H1 (cell line): ENCODE measurements around the gene CCDC83. TPM values are rescaled to one million over a fixed set of nuclear protein-coding genes. Genes with fewer than 3 reads are reported as not detected.

Experiments used
- CTCF ChIA-PET: fragments of 300-600 bp; sonication (Branson Sonifier 250); formaldehyde crosslinking; loops from one replicate; lab custom pipeline; 2021; ENCODE audit not compliant: partially characterized antibody; lab: Charles Lee
- POLR2A ChIA-PET: fragments of 300-600 bp; sonication (Branson Sonifier 250); formaldehyde crosslinking; loops from one replicate; lab custom pipeline; 2021; ENCODE audit warnings: inconsistent platforms; ENCODE audit not compliant: partially characterized antibody; lab: Charles Lee
- DNase-seq, 2 experiments: peaks; one replicate each; pipeline versions ENCODE4 v3.0.0 to v3.0.0-alpha.2; 2010 to 2022; ENCODE audit warnings: low spot score in 2 of 2, low read depth in 1 of 2, mixed read lengths in 1 of 2
- FAIRE-seq: peaks from 2 replicates; lab custom pipeline; 2011; peaks lifted over from hg19 to GRCh38; lab: Jason Lieb, UNC
- H2AFZ ChIP-seq: 2 replicates; pipeline ENCODE4 v1.8.1; 2012; ENCODE audit warnings: low read length, inconsistent platforms
- H2AK5ac ChIP-seq: 2 replicates; pipeline ENCODE4 v1.6.1; 2013; ENCODE audit warnings: low read depth, low read length
- H2BK120ac ChIP-seq: replicated peaks from 2 replicates; pipeline ENCODE3; 2013; ENCODE audit warnings: low read depth, low read length, inconsistent platforms
- H2BK12ac ChIP-seq: 2 replicates; pipeline ENCODE4 v1.6.1; 2013; ENCODE audit warnings: low read depth, low read length
- H2BK15ac ChIP-seq: 2 replicates; pipeline ENCODE4 v1.6.1; 2013; ENCODE audit warnings: low read length
- H2BK20ac ChIP-seq: 2 replicates; pipeline ENCODE4 v1.6.1; 2013; ENCODE audit warnings: low read length
- H2BK5ac ChIP-seq: 2 replicates; pipeline ENCODE4 v1.6.1; 2013; ENCODE audit warnings: low read depth, low read length
- H3K14ac ChIP-seq: 2 replicates; pipeline ENCODE4 v1.6.1; 2013; ENCODE audit warnings: inconsistent platforms; ENCODE audit not compliant: insufficient read length
- H3K18ac ChIP-seq: 2 replicates; pipeline ENCODE4 v1.6.1; 2013; ENCODE audit warnings: low read length; ENCODE audit errors: extremely low read depth
- H3K23ac ChIP-seq: 2 replicates; pipeline ENCODE4 v1.6.1; 2013; ENCODE audit warnings: inconsistent platforms; ENCODE audit not compliant: insufficient read length
- H3K23me2 ChIP-seq: 2 replicates; pipeline ENCODE4 v1.6.1; 2013; ENCODE audit warnings: low read depth, low read length
- H3K27ac ChIP-seq: 2 replicates; pipeline ENCODE4 v1.6.1; 2011; ENCODE audit warnings: low read depth, low read length, inconsistent platforms
- H3K27me3 ChIP-seq, 4 experiments: replicated peaks in 1 of 4; 1 replicate in 1 of 4; 2 replicates in 3 of 4; pipeline versions ENCODE4 v1.6.1 to v1.8.1; 2011 to 2013; ENCODE audit warnings: low read length in 3 of 4, mild to moderate bottlenecking in 3 of 4, inconsistent platforms in 2 of 4, mixed read lengths in 2 of 4, moderate library complexity in 1 of 4; ENCODE audit not compliant: control insufficient read depth in 3 of 4, insufficient read depth in 3 of 4; ENCODE audit errors: extremely low read depth in 1 of 4
- H3K36me3 ChIP-seq, 4 experiments: 2 replicates each; pipeline versions ENCODE4 v1.6.1 to v1.8.1; 2011 to 2013; ENCODE audit warnings: mild to moderate bottlenecking in 4 of 4, low read length in 3 of 4, moderate library complexity in 2 of 4, control low read depth in 1 of 4, inconsistent platforms in 1 of 4; ENCODE audit not compliant: insufficient read depth in 4 of 4, control insufficient read depth in 2 of 4
- H3K4ac ChIP-seq: replicated peaks from 2 replicates; pipeline ENCODE3; 2013; ENCODE audit warnings: low read length, low read depth, mixed read lengths, inconsistent platforms; ENCODE audit not compliant: insufficient read length
- H3K4me1 ChIP-seq, 4 experiments: replicated peaks in 1 of 4; 1 replicate in 1 of 4; 2 replicates in 3 of 4; pipeline versions ENCODE4 v1.6.1 to v1.8.1; 2011 to 2013; ENCODE audit warnings: low read length in 3 of 4, inconsistent platforms in 2 of 4, mixed read lengths in 1 of 4; ENCODE audit not compliant: insufficient read depth in 4 of 4, control insufficient read depth in 3 of 4
- H3K4me2 ChIP-seq, 2 experiments: 2 replicates each; pipeline versions ENCODE4 v1.6.1 to v1.8.1; 2011 to 2013; ENCODE audit warnings: low read depth in 2 of 2, low read length in 2 of 2, control low read depth in 1 of 2, inconsistent platforms in 1 of 2, mild to moderate bottlenecking in 1 of 2; ENCODE audit not compliant: insufficient read depth in 1 of 2
- H3K4me3 ChIP-seq, 4 experiments: fragments of 200-600, 300-600 bp in 1 of 4; sonication (generic), shearing (Covaris generic), sonication (Bioruptor Twin) in 1 of 4; 2 replicates each; pipeline versions ENCODE4 v1.5.1 to v1.8.1; 2011 to 2016; ENCODE audit warnings: low read length in 4 of 4, low read depth in 3 of 4, control low read depth in 2 of 4, inconsistent platforms in 2 of 4, mild to moderate bottlenecking in 2 of 4, mixed read lengths in 1 of 4, moderate library complexity in 1 of 4; ENCODE audit not compliant: insufficient read depth in 2 of 4; ENCODE audit errors: extremely low read depth in 1 of 4
- H3K56ac ChIP-seq: replicated peaks from 2 replicates; pipeline ENCODE3; 2013; ENCODE audit warnings: low read depth, mild to moderate bottlenecking, mixed read lengths, low read length, inconsistent platforms; ENCODE audit not compliant: insufficient read length
- H3K79me1 ChIP-seq: 2 replicates; pipeline ENCODE4 v1.6.1; 2013; ENCODE audit warnings: low read depth, low read length, control low read depth
- H3K79me2 ChIP-seq, 2 experiments: 2 replicates each; pipeline versions ENCODE4 v1.6.1 to v1.8.1; 2012 to 2013; ENCODE audit warnings: low read length in 2 of 2, mild to moderate bottlenecking in 2 of 2, inconsistent platforms in 1 of 2; ENCODE audit not compliant: insufficient read depth in 2 of 2, control insufficient read depth in 1 of 2
- H3K9ac ChIP-seq, 4 experiments: replicated peaks in 1 of 4; 1 replicate in 1 of 4; 2 replicates in 3 of 4; pipeline versions ENCODE4 v1.6.1 to v1.8.1; 2011 to 2013; ENCODE audit warnings: low read depth in 3 of 4, low read length in 3 of 4, control low read depth in 2 of 4, mild to moderate bottlenecking in 2 of 4, moderate library complexity in 2 of 4, inconsistent platforms in 1 of 4; ENCODE audit errors: extremely low read depth in 1 of 4
- H3K9me3 ChIP-seq, 2 experiments: 2 replicates each; pipeline versions ENCODE4 v1.6.1 to v1.8.1; 2012 to 2013; ENCODE audit warnings: mild to moderate bottlenecking in 2 of 2, moderate library complexity in 2 of 2, control low read depth in 1 of 2, inconsistent platforms in 1 of 2, low read depth in 1 of 2, low read length in 1 of 2, mixed read lengths in 1 of 2; ENCODE audit not compliant: insufficient read depth in 2 of 2
- H4K20me1 ChIP-seq, 2 experiments: replicated peaks in 1 of 2; 2 replicates each; pipeline versions ENCODE3 to v1.8.1; 2011 to 2013; ENCODE audit warnings: inconsistent platforms in 2 of 2, low read length in 2 of 2, mild to moderate bottlenecking in 1 of 2; ENCODE audit not compliant: insufficient read depth in 2 of 2, control insufficient read depth in 1 of 2
- H4K5ac ChIP-seq: 2 replicates; pipeline ENCODE4 v1.6.1; 2013; ENCODE audit warnings: low read length, low read depth, mixed read lengths, inconsistent platforms; ENCODE audit not compliant: insufficient read length
- H4K8ac ChIP-seq: 2 replicates; pipeline ENCODE4 v1.8.0; 2013; ENCODE audit warnings: mild to moderate bottlenecking, moderate library complexity, low read length, inconsistent platforms; ENCODE audit not compliant: insufficient read depth; ENCODE audit errors: extremely low read depth
- H4K91ac ChIP-seq: replicated peaks from 2 replicates; pipeline ENCODE3; 2013; ENCODE audit warnings: low read length, mixed read lengths, inconsistent platforms; ENCODE audit not compliant: insufficient read length
- BACH1 ChIP-seq: IDR thresholded peaks from 2 replicates; pipeline ENCODE4 v1.6.1; 2012; ENCODE audit warnings: low read length, improper control_type of control experiment
- BRCA1 ChIP-seq: IDR thresholded peaks from 2 replicates; pipeline ENCODE4 v1.6.1; 2012; ENCODE audit warnings: low read depth, low read length, improper control_type of control experiment
- CTCF ChIP-seq, 3 experiments: IDR thresholded peaks; 1 replicate in 2 of 3; 2 replicates in 1 of 3; pipeline versions ENCODE4 v1.5.1 to v1.6.1; 2011; ENCODE audit warnings: low read length in 3 of 3, mild to moderate bottlenecking in 3 of 3, inconsistent platforms in 2 of 3, low read depth in 1 of 3, moderate library complexity in 1 of 3; ENCODE audit not compliant: insufficient read depth in 1 of 3; ENCODE audit errors: control extremely low read depth in 1 of 3
- EP300 ChIP-seq, 2 experiments: IDR thresholded peaks; 1 replicate in 1 of 2; 2 replicates in 1 of 2; pipeline ENCODE4 v1.6.1; 2011 to 2012; ENCODE audit warnings: low read depth in 2 of 2, low read length in 2 of 2, mild to moderate bottlenecking in 2 of 2, borderline replicate concordance in 1 of 2, inconsistent platforms in 1 of 2, moderate library complexity in 1 of 2
- FOSL1 ChIP-seq: IDR thresholded peaks from 2 replicates; pipeline ENCODE4 v1.6.1; 2011; ENCODE audit warnings: mild to moderate bottlenecking, low read depth, low read length, moderate library complexity; ENCODE audit not compliant: insufficient read depth
- KDM1A ChIP-seq: fragments of 200-600, 300-600 bp; sonication (generic); IDR thresholded peaks from 2 replicates; pipeline ENCODE4 v1.7.1; 2016; ENCODE audit warnings: mild to moderate bottlenecking, low read length, borderline replicate concordance
- NRF1 ChIP-seq: IDR thresholded peaks from 2 replicates; pipeline ENCODE4 v1.6.1; 2011; ENCODE audit warnings: mild to moderate bottlenecking, low read depth, low read length, improper control_type of control experiment
- SIRT6 ChIP-seq: IDR thresholded peaks from one replicate; pipeline ENCODE4 v1.7.1; 2012; ENCODE audit warnings: low read length, inconsistent platforms
- YY1 ChIP-seq: IDR thresholded peaks from 2 replicates; pipeline ENCODE4 v1.6.1; 2011; ENCODE audit warnings: low read depth, mild to moderate bottlenecking, low read length
- WGBS, 2 experiments: shearing (Covaris generic) in 1 of 2; methylation state at CpG; one replicate each; pipeline versions ENCODE4 v1.1.6 to v1.1.7; 2013 to 2015; ENCODE audit warnings: low lambda C conversion rate in 2 of 2, mixed read lengths in 2 of 2, inconsistent platforms in 1 of 2, low coverage in 1 of 2, missing lambda C conversion rate in 1 of 2; ENCODE audit not compliant: insufficient replicate concordance in 2 of 2, insufficient coverage in 1 of 2, insufficient read length in 1 of 2; ENCODE audit errors: extremely low coverage in 1 of 2, missing lambda C conversion rate in 1 of 2; 5-methylcytosine and 5-hydroxymethylcytosine counted together
- polyA plus RNA-seq, 7 experiments: library from polyadenylated mRNA; depleted of rRNA in 3 of 7; stranded (reverse) in 5 of 7; unstranded in 2 of 7; fragments of >200 nt in 5 of 7; fragments of 200-250 nt in 2 of 7; gene quantifications; 1 replicate in 5 of 7; 2 replicates in 1 of 7; 4 replicates in 1 of 7; pipeline versions ENCODE4 v1.2.1 to v1.2.3, GENCODE V29; 2011 to 2013; ENCODE audit warnings: missing spikeins in 2 of 7, mixed read lengths in 2 of 7
- total RNA-seq: library from RNA; stranded (reverse); fragmentation: NEBNext Ultra II Directional; extraction: Animal tissue kit (Norgen Biotek cat#: 25700); gene quantifications from 2 replicates; pipeline ENCODE4 v1.2.1, GENCODE V29; 2021

CCDC83 gene
- total and polyA plus RNA-seq, 2 of the 8 experiments (the other 6 are each of a cell fraction or from before 2014, with no cell fraction given) = not detected

GRCh38 chr11:85922367-85922766 is 67.2 kb downstream of the CCDC83 start:
- Histone ChIP-seq H3K9ac (no peak overlapping the region), H2BK12ac (no peak overlapping the region), H4K5ac (no peak overlapping the region), H2BK120ac (no peak overlapping the region), H3K27ac (no peak overlapping the region), H3K27me3 (no peaks in the 10 kb centered on the region), H3K4me1 (peaks cover 0 to 4% (median 3%) of the 10 kb centered on the region in 4 experiments; a peak in 2 of 7 replicates), H2BK15ac (no peak overlapping the region), H2AK5ac (no peak overlapping the region), H3K4me3 (no peak overlapping the region), H3K4me2 (no peak overlapping the region), H2AFZ (no peak overlapping the region), H3K14ac (no peak overlapping the region), H3K18ac (no peak overlapping the region), H3K36me3 (no peaks in the 10 kb centered on the region), H3K79me2 (no peaks in the 10 kb centered on the region), H2BK5ac (no peak overlapping the region), H3K23me2 (no peaks in the 10 kb centered on the region), H3K9me3 (no peaks in the 10 kb centered on the region), H3K79me1 (no peaks in the 10 kb centered on the region), H4K91ac (no peak overlapping the region), H2BK20ac (no peak overlapping the region), H3K23ac (no peak overlapping the region), H3K4ac (no peak overlapping the region), H4K20me1 (no peaks in the 10 kb centered on the region)
- CTCF ChIA-PET = interaction anchor here (1.0 kb wide), 1 partner anchor 10 kb away, joined by 3 read pairs; no protein-coding TSS in a partner anchor
- DNase-seq (no peak), FAIRE-seq (no peak)
- WGBS, 2 experiments = no CpG with 5 or more reads among the region's 1 CpG
- TF ChIP-seq BACH1 (no peak), FOSL1 (no peak), YY1 (no peak), BRCA1 (no peak), SIRT6 (no peak), CTCF (IDR thresholded peaks at IDR 0.05; ENCODE audit: control extremely low read depth in 1 of 3, insufficient read depth in 1 of 3, low read depth in 1 of 3, low read length in 3 of 3) (no peak), EP300 (IDR thresholded peaks at IDR 0.05; ENCODE audit: borderline replicate concordance in 1 of 2, low read depth in 2 of 2, low read length in 2 of 2) (no peak), KDM1A (no peak), NRF1 (no peak)
- TF ChIP-seq, all 59 proteins: peak for 0
- POLR2A ChIA-PET = interaction anchor here (0.6 kb wide), 1 partner anchor 81 kb away, joined by 4 read pairs; no protein-coding TSS in a partner anchor
- no peak overlapping the region for H3K56ac ChIP-seq
- H4K8ac ChIP-seq = no peak overlapping the region
